ENCODE measurements around the gene ZDHHC6.
"Not testable (repeated sequence)": the region's sequence is repeated elsewhere in the genome, so short reads cannot be mapped to it uniquely, and the experiment has no call there.

ZDHHC6 gene

GRCh38 chr10:112389271-112389822 is 57.4 kb downstream of the ZDHHC6 start:
- DNase-seq (ENCODE audit: low spot score): peak; percentile 64

GRCh38 chr10:112388548-112388947 is 58.2 kb downstream of the ZDHHC6 start:
- DNase-seq (ENCODE audit: low spot score): no peak

GRCh38 chr10:112388056-112388455 is 58.7 kb downstream of the ZDHHC6 start:
- not testable (repeated sequence) for DNase-seq (ENCODE audit: low spot score)

GRCh38 chr10:112385201-112385600 is 61.5 kb downstream of the ZDHHC6 start:
- DNase-seq (ENCODE audit: low spot score): no peak

GRCh38 chr10:112384141-112384540 is 62.6 kb downstream of the ZDHHC6 start:
- no peak for DNase-seq (ENCODE audit: low spot score)

GRCh38 chr10:112383325-112383724 is 63.4 kb downstream of the ZDHHC6 start:
- DNase-seq (ENCODE audit: low spot score): peak; percentile 59

- DNase-seq (ENCODE audit: low spot score): no peak
Measured at GRCh38 chr10:112382515-112383235, 64.0 kb downstream of the ZDHHC6 start.
